GM12873 (cell line): Measurements from ENCODE around the gene PIK3R4.

Experiments
- CTCF ChIP-seq: IDR thresholded peaks from 2 replicates; pipeline ENCODE4 v1.5.1; 2012; ENCODE audit warnings: low read depth, mild to moderate bottlenecking, moderate library complexity, low read length, control low read depth; ENCODE audit not compliant: insufficient read depth; ENCODE audit errors: missing control alignments

Gene PIK3R4

GRCh38 chr3:130707902-130708601, 38.6 kb downstream of the PIK3R4 start:
- TF ChIP-seq CTCF, result no peak

GRCh38 chr3:130705501-130705900, 41.1 kb downstream of the PIK3R4 start:
- TF ChIP-seq CTCF, result no peak

- TF ChIP-seq CTCF, result no peak
Measured at GRCh38 chr3:130702985-130703384, 43.6 kb downstream of the PIK3R4 start.

- no peak for TF ChIP-seq CTCF
Measured at GRCh38 chr3:130700541-130700940, 46.1 kb downstream of the PIK3R4 start.

DNA sequence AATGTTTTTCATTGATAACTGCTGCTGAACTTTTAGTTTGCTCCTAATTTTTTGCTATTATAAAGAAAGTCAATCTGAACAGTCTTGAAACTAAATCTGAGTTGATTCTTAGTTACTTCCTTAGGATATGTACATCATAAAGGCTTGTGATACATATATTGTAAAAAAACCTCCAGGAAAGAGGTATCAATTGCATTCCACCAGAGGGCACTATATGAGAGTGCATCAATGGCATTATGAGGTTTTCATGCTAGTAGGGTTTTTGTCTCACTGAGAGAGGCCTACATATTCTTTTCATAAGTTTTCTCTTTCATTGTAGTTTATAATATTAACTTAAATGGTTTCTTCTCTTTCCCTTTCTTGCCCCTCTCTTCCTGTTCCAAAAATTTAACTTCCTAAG, 46.9 kb downstream of the PIK3R4 start:
- TF ChIP-seq CTCF, result peak; percentile 59

DNA sequence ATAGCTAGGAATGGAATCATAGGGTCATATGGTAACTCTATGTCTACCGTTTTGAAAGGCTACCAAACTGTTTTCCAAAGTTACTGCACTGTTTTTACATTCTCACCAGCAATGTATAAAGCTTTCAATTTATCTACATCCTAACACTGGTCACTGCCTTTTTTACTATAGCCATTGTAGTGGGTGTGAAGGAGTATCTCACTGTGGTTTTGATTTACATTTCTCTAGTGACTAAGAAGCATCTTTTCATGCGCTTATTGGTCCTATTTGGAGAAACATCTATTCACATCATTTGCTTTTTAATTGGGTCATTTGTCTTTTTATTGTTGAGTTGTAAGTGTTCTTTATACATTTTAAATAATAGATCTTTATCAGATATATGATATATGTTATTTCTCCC, 53.3 kb downstream of the PIK3R4 start:
- no peak for TF ChIP-seq CTCF

GRCh38 chr3:130692455-130692854, 54.2 kb downstream of the PIK3R4 start:
- TF ChIP-seq CTCF, result no peak
